ENCODE measurements around the gene GSK3B. TPM values are rescaled to one million over a fixed set of nuclear protein-coding genes. Genes with fewer than 3 reads are reported as not detected.

GSK3B gene
- total and polyA plus RNA-seq, 2 donors (not counting 3 experiments of a cell fraction or from before 2014, with no cell fraction given): 22.1 to 50.1 TPM

DNA sequence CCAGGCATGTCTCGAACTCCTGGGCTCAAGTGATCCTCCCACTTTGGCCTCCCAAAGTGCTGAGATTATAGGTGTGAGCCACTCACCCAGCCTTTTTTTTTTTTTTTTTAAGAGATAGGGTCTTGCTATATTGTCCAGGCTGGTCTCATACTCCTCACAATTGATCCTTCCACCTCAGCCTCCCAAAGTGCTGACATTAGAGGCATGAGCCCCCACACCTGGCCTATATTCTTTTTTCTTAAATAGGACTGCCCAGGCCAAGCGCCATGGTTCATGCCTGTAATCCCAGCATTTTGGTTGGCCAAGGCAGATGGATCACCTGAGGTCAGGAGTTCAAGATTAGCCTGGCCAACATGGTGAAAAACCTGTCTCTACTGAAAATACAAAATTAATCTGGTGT, 299.8 kb downstream of the GSK3B start:
- BruUV-seq (replicated peaks): no TSS peak
- Histone ChIP-seq H3K27ac (ENCODE audit: insufficient read depth, low read depth, low read length) (no peak overlapping the region), H4K20me1 (replicated peaks; ENCODE audit: control insufficient read depth, extremely low read depth, insufficient read depth, low read length) (no peaks in the 10 kb centered on the region), H3K36me3 (ENCODE audit: control insufficient read depth in 2 of 2, extremely low read depth in 1 of 2, insufficient read depth in 2 of 2, low read length in 2 of 2) (no peaks in the 10 kb centered on the region), H3K4me1 (ENCODE audit: control insufficient read depth, extremely low read depth, insufficient read depth, low read length) (peaks cover 5% of the 10 kb centered on the region), H3K9me1 (replicated peaks; ENCODE audit: control insufficient read depth, extremely low read depth, insufficient read depth, low read length) (no peaks in the 10 kb centered on the region), H3K4me3 (replicated peaks in 1 of 3; ENCODE audit: insufficient read depth in 1 of 3, low read depth in 1 of 3, low read length in 3 of 3) (no peak overlapping the region), H3K4me2 (ENCODE audit: insufficient read depth, low read length) (no peak overlapping the region), H3K27me3 (ENCODE audit: control insufficient read depth in 2 of 2, insufficient read depth in 2 of 2, low read length in 2 of 2) (no peaks in the 10 kb centered on the region), H3K9ac (replicated peaks; ENCODE audit: extremely low read depth, insufficient read depth, low read length) (no peak overlapping the region), H2AFZ (ENCODE audit: low read depth, low read length) (no peak overlapping the region), H3K79me2 (ENCODE audit: control insufficient read depth, insufficient read depth, low read length) (no peaks in the 10 kb centered on the region), H3K9me3 (replicated peaks; ENCODE audit: control insufficient read depth, insufficient read depth, low read length) (no peaks in the 10 kb centered on the region)
- POLR2A ChIA-PET: no interaction called here
- FAIRE-seq: no peak
- no peak for DNase-seq (ENCODE audit: low read depth, low spot score)
- dilution Hi-C loops (cut with MboI; ENCODE audit: extremely low pct_ligation_motif_present, low sequenced_read_pairs): no loop called here
- TF ChIP-seq FOS (IDR thresholded peaks at IDR 0.05; ENCODE audit: borderline replicate concordance, insufficient read depth, low read length) (no peak), POLR2A (IDR thresholded peaks at IDR 0.05; ENCODE audit: low read depth, low read length) (no peak), POLR2AphosphoS5 (IDR thresholded peaks at IDR 0.05; ENCODE audit: insufficient read depth, low read depth, low read length) (no peak), JUN (IDR thresholded peaks at IDR 0.05; ENCODE audit: borderline replicate concordance, insufficient read depth, insufficient read length, low read depth) (no peak)
- TF ChIP-seq, protein P1, sequence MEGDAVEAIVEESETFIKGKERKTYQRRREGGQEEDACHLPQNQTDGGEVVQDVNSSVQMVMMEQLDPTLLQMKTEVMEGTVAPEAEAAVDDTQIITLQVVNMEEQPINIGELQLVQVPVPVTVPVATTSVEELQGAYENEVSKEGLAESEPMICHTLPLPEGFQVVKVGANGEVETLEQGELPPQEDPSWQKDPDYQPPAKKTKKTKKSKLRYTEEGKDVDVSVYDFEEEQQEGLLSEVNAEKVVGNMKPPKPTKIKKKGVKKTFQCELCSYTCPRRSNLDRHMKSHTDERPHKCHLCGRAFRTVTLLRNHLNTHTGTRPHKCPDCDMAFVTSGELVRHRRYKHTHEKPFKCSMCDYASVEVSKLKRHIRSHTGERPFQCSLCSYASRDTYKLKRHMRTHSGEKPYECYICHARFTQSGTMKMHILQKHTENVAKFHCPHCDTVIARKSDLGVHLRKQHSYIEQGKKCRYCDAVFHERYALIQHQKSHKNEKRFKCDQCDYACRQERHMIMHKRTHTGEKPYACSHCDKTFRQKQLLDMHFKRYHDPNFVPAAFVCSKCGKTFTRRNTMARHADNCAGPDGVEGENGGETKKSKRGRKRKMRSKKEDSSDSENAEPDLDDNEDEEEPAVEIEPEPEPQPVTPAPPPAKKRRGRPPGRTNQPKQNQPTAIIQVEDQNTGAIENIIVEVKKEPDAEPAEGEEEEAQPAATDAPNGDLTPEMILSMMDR (IDR thresholded peaks at IDR 0.05; ENCODE audit: extremely low read depth in 1 of 2, insufficient read depth in 1 of 2, low read depth in 1 of 2, low read length in 2 of 2): no peak
- CTCF ChIA-PET: no interaction called here
- intact Hi-C loops (cut with micrococcal nuclease): no loop called here

DNA sequence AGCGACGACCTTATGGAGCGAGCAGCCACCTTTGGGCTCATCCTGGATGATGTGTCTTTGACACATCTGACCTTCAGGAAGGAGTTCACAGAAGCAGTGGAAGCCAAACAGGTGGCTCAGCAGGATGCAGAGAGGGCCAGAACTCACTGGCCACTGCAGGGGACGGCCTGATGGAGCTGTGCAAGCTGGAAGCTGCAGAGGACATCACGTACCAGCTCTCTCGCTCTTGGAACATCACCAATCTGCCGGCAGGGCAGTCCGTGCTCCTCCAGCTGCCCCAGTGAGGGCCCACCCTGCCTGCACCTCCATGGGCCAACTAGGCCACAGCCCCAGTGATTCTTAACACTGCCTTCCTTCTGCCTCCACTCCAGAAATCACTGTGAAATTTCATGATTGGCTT, 302.0 kb downstream of the GSK3B start:
- no peak overlapping the region for H3K27ac ChIP-seq (ENCODE audit: insufficient read depth, low read depth, low read length)

More for the DNA sequence above, 302.0 kb downstream of the GSK3B start:
- no peaks in the 10 kb centered on the region for H3K9me3 ChIP-seq (replicated peaks; ENCODE audit: control insufficient read depth, insufficient read depth, low read length)
- no peaks in the 10 kb centered on the region for H3K36me3 ChIP-seq (ENCODE audit: control insufficient read depth in 2 of 2, extremely low read depth in 1 of 2, insufficient read depth in 2 of 2, low read length in 2 of 2)
- no peaks in the 10 kb centered on the region for H4K20me1 ChIP-seq (replicated peaks; ENCODE audit: control insufficient read depth, extremely low read depth, insufficient read depth, low read length)
- DNase-seq (ENCODE audit: low read depth, low spot score) (no peak), FAIRE-seq (no peak)
- CTCF ChIA-PET: no interaction called here
- H2AFZ ChIP-seq (ENCODE audit: low read depth, low read length): no peak overlapping the region
- H3K4me3 ChIP-seq (replicated peaks in 1 of 3; ENCODE audit: insufficient read depth in 1 of 3, low read depth in 1 of 3, low read length in 3 of 3): no peak overlapping the region
- H3K9ac ChIP-seq (replicated peaks; ENCODE audit: extremely low read depth, insufficient read depth, low read length): no peak overlapping the region
- H3K79me2 ChIP-seq (ENCODE audit: control insufficient read depth, insufficient read depth, low read length): no peaks in the 10 kb centered on the region
- no peak for TF ChIP-seq POLR2A (IDR thresholded peaks at IDR 0.05; ENCODE audit: low read depth, low read length)
- TF ChIP-seq GATA2 (IDR thresholded peaks at IDR 0.05; ENCODE audit: insufficient read depth, insufficient read length, low read depth, low read length): no peak
- TF ChIP-seq POLR2AphosphoS5 (IDR thresholded peaks at IDR 0.05; ENCODE audit: insufficient read depth, low read depth, low read length): no peak
- no peak for TF ChIP-seq MYC (IDR thresholded peaks at IDR 0.05; ENCODE audit: low read depth, low read length)
- TF ChIP-seq FOS (IDR thresholded peaks at IDR 0.05; ENCODE audit: borderline replicate concordance, insufficient read depth, low read length): no peak
- TF ChIP-seq, protein P2, sequence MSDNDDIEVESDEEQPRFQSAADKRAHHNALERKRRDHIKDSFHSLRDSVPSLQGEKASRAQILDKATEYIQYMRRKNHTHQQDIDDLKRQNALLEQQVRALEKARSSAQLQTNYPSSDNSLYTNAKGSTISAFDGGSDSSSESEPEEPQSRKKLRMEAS (IDR thresholded peaks at IDR 0.05; ENCODE audit: insufficient read depth, insufficient read length): no peak
- no peak for TF ChIP-seq EZH2 (IDR thresholded peaks at IDR 0.05; ENCODE audit: borderline replicate concordance, low read depth, low read length, severe bottlenecking)
- TF ChIP-seq, protein P1 (IDR thresholded peaks at IDR 0.05; ENCODE audit: extremely low read depth in 1 of 2, insufficient read depth in 1 of 2, low read depth in 1 of 2, low read length in 2 of 2): no peak
- no peak for TF ChIP-seq JUN (IDR thresholded peaks at IDR 0.05; ENCODE audit: borderline replicate concordance, insufficient read depth, insufficient read length, low read depth)
- intact Hi-C loops (cut with micrococcal nuclease): no loop called here
- dilution Hi-C loops (cut with MboI; ENCODE audit: extremely low pct_ligation_motif_present, low sequenced_read_pairs): no loop called here
- H3K9me1 ChIP-seq (replicated peaks; ENCODE audit: control insufficient read depth, extremely low read depth, insufficient read depth, low read length): no peaks in the 10 kb centered on the region
- H3K27me3 ChIP-seq (ENCODE audit: control insufficient read depth in 2 of 2, insufficient read depth in 2 of 2, low read length in 2 of 2): no peaks in the 10 kb centered on the region
- H3K4me1 ChIP-seq (ENCODE audit: control insufficient read depth, extremely low read depth, insufficient read depth, low read length): peaks cover 5% of the 10 kb centered on the region
- POLR2A ChIA-PET: interaction anchor here (1.0 kb wide), 1 partner anchor 14 kb away, joined by 4 read pairs; no protein-coding TSS in a partner anchor
- H3K4me2 ChIP-seq (ENCODE audit: insufficient read depth, low read length): no peak overlapping the region
- no TSS peak for BruUV-seq (replicated peaks)
